Neural cell (in vitro differentiated cells): ENCODE data around the gene NFAM1. TPM values are rescaled to one million over a fixed set of nuclear protein-coding genes. Genes with fewer than 3 reads are reported as not detected.

ENCODE experiments used
- H2AFZ ChIP-seq: fragments of 200-600, 300-800 bp; sonication (generic), shearing (Covaris generic); 2 replicates; pipeline ENCODE4 v1.6.0; 2014; ENCODE audit warnings: low read depth, mild to moderate bottlenecking, antibody characterized with exemption, low read length, moderate library complexity
- H3F3A ChIP-seq: fragments of 200-600 bp; shearing (Covaris generic); 2 replicates; pipeline ENCODE4 v1.6.1; 2016; ENCODE audit warnings: mild to moderate bottlenecking, moderate library complexity, mixed read lengths, antibody characterized with exemption, low read length; ENCODE audit not compliant: insufficient read depth, poor library complexity, severe bottlenecking
- H3K27ac ChIP-seq: fragments of 200-600, 300-800 bp; sonication (generic), shearing (Covaris generic); 2 replicates; pipeline ENCODE4 v1.5.1; 2014; ENCODE audit warnings: mild to moderate bottlenecking, low read length, moderate library complexity
- H3K27me3 ChIP-seq: fragments of 300-800, 200-600 bp; sonication (generic), shearing (Covaris generic); 2 replicates; pipeline ENCODE4 v1.6.0; 2014; ENCODE audit warnings: mild to moderate bottlenecking, low read depth, low read length, moderate library complexity; ENCODE audit not compliant: insufficient read depth
- H3K36me3 ChIP-seq: fragments of 300-800, 200-600 bp; sonication (generic), shearing (Covaris generic); 2 replicates; pipeline ENCODE4 v1.5.1; 2014; ENCODE audit warnings: mild to moderate bottlenecking, antibody characterized with exemption, low read length, moderate library complexity; ENCODE audit not compliant: insufficient read depth
- H3K4me2 ChIP-seq: fragments of 300-800, 200-600 bp; sonication (generic), shearing (Covaris generic); 2 replicates; pipeline ENCODE4 v1.6.0; 2014; ENCODE audit warnings: mild to moderate bottlenecking, low read length
- H3K4me3 ChIP-seq: fragments of 300-800, 200-600 bp; sonication (generic), shearing (Covaris generic); 2 replicates; pipeline ENCODE4 v1.5.1; 2014; ENCODE audit warnings: mild to moderate bottlenecking, low read length, moderate library complexity
- H3K79me2 ChIP-seq: fragments of 200-600 bp; shearing (Covaris generic); replicated peaks from 2 replicates; pipeline ENCODE4 v1.6.0; 2014; ENCODE audit warnings: mild to moderate bottlenecking, low read length, moderate library complexity; ENCODE audit not compliant: insufficient read depth
- H3K9ac ChIP-seq: fragments of 300-800, 200-600 bp; sonication (generic), shearing (Covaris generic); 2 replicates; pipeline ENCODE4 v1.6.1; 2016; ENCODE audit warnings: mild to moderate bottlenecking, low read length, mixed read lengths
- H3K9me2 ChIP-seq: fragments of 200-600 bp; shearing (Covaris generic); 2 replicates; pipeline ENCODE4 v1.6.1; 2016; ENCODE audit warnings: mild to moderate bottlenecking, low read length, mixed read lengths; ENCODE audit not compliant: insufficient read depth
- H3K9me3 ChIP-seq: fragments of 200-600, 300-800 bp; sonication (generic), shearing (Covaris generic); 2 replicates; pipeline ENCODE4 v1.6.1; 2016; ENCODE audit warnings: mild to moderate bottlenecking, mixed run types, low read length, moderate library complexity, mixed read lengths
- H4K20me1 ChIP-seq: fragments of 200-600 bp; shearing (Covaris generic); 2 replicates; pipeline ENCODE4 v1.6.1; 2016; ENCODE audit warnings: mild to moderate bottlenecking, mixed run types; ENCODE audit not compliant: insufficient read depth
- CTCF ChIP-seq: fragments of 450-650 bp; IDR thresholded peaks from 2 replicates; pipeline ENCODE4 v1.5.1; 2014; ENCODE audit warnings: antibody characterized with exemption, mild to moderate bottlenecking, moderate library complexity; ENCODE audit not compliant: poor library complexity, severe bottlenecking
- EP300 ChIP-seq: fragments of 450-650 bp; conservative IDR thresholded peaks from 2 replicates; pipeline ENCODE4 v1.6.1; 2014; ENCODE audit warnings: antibody characterized with exemption, mild to moderate bottlenecking, moderate library complexity; ENCODE audit not compliant: poor library complexity, severe bottlenecking
- EZH2 ChIP-seq: fragments of 200-600, 300-800 bp; shearing (Covaris generic), sonication (generic); IDR thresholded peaks from 2 replicates; pipeline ENCODE4 v1.6.1; 2014; ENCODE audit warnings: antibody characterized with exemption, low read length, borderline replicate concordance, mild to moderate bottlenecking; ENCODE audit not compliant: insufficient read depth, poor library complexity, severe bottlenecking
- MXI1 ChIP-seq: fragments of 450-650 bp; conservative IDR thresholded peaks from 2 replicates; pipeline ENCODE4 v1.6.1; 2014; ENCODE audit warnings: antibody characterized with exemption, mild to moderate bottlenecking; ENCODE audit not compliant: poor library complexity, severe bottlenecking
- POLR2AphosphoS5 ChIP-seq: IDR thresholded peaks from 2 replicates; pipeline ENCODE4 v1.6.1; 2012
- RAD21 ChIP-seq: fragments of 450-650 bp; conservative IDR thresholded peaks from 2 replicates; pipeline ENCODE4 v1.6.1; 2014; ENCODE audit warnings: antibody characterized with exemption, mild to moderate bottlenecking, moderate library complexity
- SMC3 ChIP-seq: fragments of 450-650 bp; conservative IDR thresholded peaks from 2 replicates; pipeline ENCODE4 v1.6.1; 2014; ENCODE audit warnings: antibody characterized with exemption, mild to moderate bottlenecking, moderate library complexity; ENCODE audit not compliant: poor library complexity
- TAF1 ChIP-seq: IDR thresholded peaks from 2 replicates; pipeline ENCODE4 v1.6.1; 2012; ENCODE audit warnings: low read depth
- polyA plus RNA-seq: library from polyadenylated mRNA; depleted of rRNA; stranded (reverse); fragments of >200 nt; gene quantifications from 2 replicates; pipeline ENCODE4 v1.2.3, GENCODE V29; 2014
- TF ChIP-seq, protein P1 (sequence below): IDR thresholded peaks from 2 replicates; pipeline ENCODE4 v1.6.1; 2012; ENCODE audit warnings: borderline replicate concordance

Gene NFAM1
- polyA plus RNA-seq, 1 donor from 2014 or later: 0.05 TPM

DNA sequence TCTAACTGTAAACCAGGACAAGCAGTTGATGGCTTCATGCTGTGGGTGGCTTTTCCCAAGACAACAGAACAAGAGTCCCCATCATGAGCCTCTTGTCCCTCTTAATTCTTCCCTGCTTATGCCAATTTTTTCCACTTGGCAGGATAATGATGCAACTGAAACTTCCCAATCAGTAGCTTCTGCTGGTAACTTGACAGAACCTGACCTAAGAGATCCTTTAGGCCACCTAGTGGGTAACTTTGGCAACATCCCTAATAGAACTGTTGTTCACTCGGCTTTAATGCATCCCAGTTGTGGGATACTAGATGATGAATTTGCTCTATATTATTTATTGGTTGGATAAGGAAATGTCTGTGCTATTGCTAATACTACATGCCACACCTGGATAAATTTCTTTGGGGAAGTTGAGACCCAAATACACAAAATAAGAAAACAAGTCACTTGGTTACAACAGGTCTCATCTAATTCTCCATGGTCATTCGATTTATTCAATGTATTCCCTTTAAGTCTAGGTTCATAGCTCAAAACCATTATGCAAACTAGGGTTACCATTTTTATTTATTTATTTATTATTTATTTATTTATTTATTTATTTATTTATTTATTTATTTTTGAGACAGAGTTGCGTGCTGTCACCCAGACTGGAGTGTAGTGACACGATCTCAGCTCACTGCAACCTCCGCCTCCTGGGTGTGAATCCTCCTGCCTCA lies 41.4 kb upstream of the NFAM1 start:
- TF ChIP-seq SMC3 (peak; percentile 84), CTCF (peak; percentile 82), POLR2AphosphoS5 (no peak), RAD21 (peak; percentile 79), EZH2 (no peak), TAF1 (no peak), MXI1 (no peak), EP300 (no peak)
- TF ChIP-seq, protein P1, sequence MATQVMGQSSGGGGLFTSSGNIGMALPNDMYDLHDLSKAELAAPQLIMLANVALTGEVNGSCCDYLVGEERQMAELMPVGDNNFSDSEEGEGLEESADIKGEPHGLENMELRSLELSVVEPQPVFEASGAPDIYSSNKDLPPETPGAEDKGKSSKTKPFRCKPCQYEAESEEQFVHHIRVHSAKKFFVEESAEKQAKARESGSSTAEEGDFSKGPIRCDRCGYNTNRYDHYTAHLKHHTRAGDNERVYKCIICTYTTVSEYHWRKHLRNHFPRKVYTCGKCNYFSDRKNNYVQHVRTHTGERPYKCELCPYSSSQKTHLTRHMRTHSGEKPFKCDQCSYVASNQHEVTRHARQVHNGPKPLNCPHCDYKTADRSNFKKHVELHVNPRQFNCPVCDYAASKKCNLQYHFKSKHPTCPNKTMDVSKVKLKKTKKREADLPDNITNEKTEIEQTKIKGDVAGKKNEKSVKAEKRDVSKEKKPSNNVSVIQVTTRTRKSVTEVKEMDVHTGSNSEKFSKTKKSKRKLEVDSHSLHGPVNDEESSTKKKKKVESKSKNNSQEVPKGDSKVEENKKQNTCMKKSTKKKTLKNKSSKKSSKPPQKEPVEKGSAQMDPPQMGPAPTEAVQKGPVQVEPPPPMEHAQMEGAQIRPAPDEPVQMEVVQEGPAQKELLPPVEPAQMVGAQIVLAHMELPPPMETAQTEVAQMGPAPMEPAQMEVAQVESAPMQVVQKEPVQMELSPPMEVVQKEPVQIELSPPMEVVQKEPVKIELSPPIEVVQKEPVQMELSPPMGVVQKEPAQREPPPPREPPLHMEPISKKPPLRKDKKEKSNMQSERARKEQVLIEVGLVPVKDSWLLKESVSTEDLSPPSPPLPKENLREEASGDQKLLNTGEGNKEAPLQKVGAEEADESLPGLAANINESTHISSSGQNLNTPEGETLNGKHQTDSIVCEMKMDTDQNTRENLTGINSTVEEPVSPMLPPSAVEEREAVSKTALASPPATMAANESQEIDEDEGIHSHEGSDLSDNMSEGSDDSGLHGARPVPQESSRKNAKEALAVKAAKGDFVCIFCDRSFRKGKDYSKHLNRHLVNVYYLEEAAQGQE: no peak
- H3K9ac ChIP-seq: no peak overlapping the region

DNA sequence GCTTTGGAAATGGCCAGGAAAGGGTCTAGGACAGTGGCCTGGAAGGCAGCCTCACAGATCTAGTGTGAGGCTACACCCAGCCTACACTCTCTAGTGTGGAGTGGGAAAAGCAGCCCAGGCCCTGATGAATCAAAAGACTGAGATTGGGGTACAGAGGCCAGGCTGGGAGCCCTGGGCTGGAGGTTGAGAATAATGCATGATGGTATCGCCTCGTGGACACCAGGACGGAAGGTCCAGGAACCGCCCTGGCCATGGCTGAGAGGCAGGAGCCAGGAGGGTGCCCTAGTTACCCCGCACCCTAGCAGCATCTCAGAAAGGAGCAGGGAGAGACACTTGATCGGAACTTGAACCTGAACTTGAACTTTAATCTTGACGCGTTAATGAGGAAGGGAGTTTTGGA lies 40.5 kb upstream of the NFAM1 start:
- Histone ChIP-seq H3K9me3 (no peaks in the 10 kb centered on the region), H3K27ac (no peak overlapping the region), H3K27me3 (no peaks in the 10 kb centered on the region), H3K79me2 (no peaks in the 10 kb centered on the region), H3K36me3 (no peaks in the 10 kb centered on the region), H3F3A (no peaks in the 10 kb centered on the region), H3K9me2 (no peaks in the 10 kb centered on the region), H2AFZ (no peak overlapping the region), H3K4me3 (no peak overlapping the region), H4K20me1 (no peaks in the 10 kb centered on the region), H3K9ac (no peak overlapping the region), H3K4me2 (no peak overlapping the region)
- TF ChIP-seq EZH2 (no peak), CTCF (no peak), RAD21 (no peak), TAF1 (no peak), EP300 (no peak), POLR2AphosphoS5 (no peak), SMC3 (no peak), MXI1 (no peak)
- TF ChIP-seq, protein P1: no peak

More for the DNA sequence above, 41.4 kb upstream of the NFAM1 start:
- H3K27ac ChIP-seq: no peak overlapping the region
- H3K36me3 ChIP-seq: no peaks in the 10 kb centered on the region
- H4K20me1 ChIP-seq: no peaks in the 10 kb centered on the region
- no peaks in the 10 kb centered on the region for H3K79me2 ChIP-seq
- H3K27me3 ChIP-seq: no peaks in the 10 kb centered on the region
- H3K9me2 ChIP-seq: no peaks in the 10 kb centered on the region
- H3F3A ChIP-seq: no peaks in the 10 kb centered on the region
- no peak overlapping the region for H2AFZ ChIP-seq
- H3K9me3 ChIP-seq: no peaks in the 10 kb centered on the region
- H3K4me3 ChIP-seq: no peak overlapping the region
- H3K4me2 ChIP-seq: no peak overlapping the region
